Naive thymus-derived CD4-positive, alpha-beta T cell (primary cell): Measurements from ENCODE around the gene RPS25. TPM values are rescaled to one million over a fixed set of nuclear protein-coding genes. Genes with fewer than 3 reads are reported as not detected.

Source experiments
- ATAC-seq: fragments of 150-1000 bp; cut with Tn5 transposase; 2 replicates; pipeline ENCODE4 v1.10.0; 2021; ENCODE audit warnings: mild to moderate bottlenecking, moderate library complexity
- CTCF ChIA-PET: fragments of 350-600 bp; sonication (Branson Sonifier 250); formaldehyde crosslinking; loops from one replicate; lab custom pipeline; 2021; ENCODE audit warnings: antibody characterized with exemption; lab: Charles Lee
- POLR2A ChIA-PET: fragments of 350-600 bp; sonication (Branson Sonifier 250); formaldehyde crosslinking; loops from one replicate; lab custom pipeline; 2021; ENCODE audit warnings: antibody characterized with exemption, inconsistent platforms; lab: Charles Lee
- DNase-seq, 9 donors: peaks; one replicate each; pipeline versions ENCODE4 v3.0.0 to v3.0.0-alpha.2; 2020 to 2022; ENCODE audit warnings: mixed read lengths in 1 of 9
- H3K27ac ChIP-seq: one replicate; pipeline ENCODE4 v1.7.0; 2013; ENCODE audit warnings: mild to moderate bottlenecking, low read depth, low read length, moderate library complexity
- H3K27me3 ChIP-seq, 2 donors: one replicate each; pipeline ENCODE4 v1.7.0; 2013; ENCODE audit warnings: low read length in 2 of 2, mild to moderate bottlenecking in 2 of 2, moderate library complexity in 2 of 2; ENCODE audit not compliant: control insufficient read depth in 2 of 2, insufficient read depth in 2 of 2
- H3K36me3 ChIP-seq, 3 experiments: 1 replicate in 2 of 3; 2 replicates in 1 of 3; pipeline ENCODE4 v1.7.0; 2013; ENCODE audit warnings: low read length in 3 of 3, mild to moderate bottlenecking in 3 of 3, moderate library complexity in 1 of 3; ENCODE audit not compliant: insufficient read depth in 3 of 3, control insufficient read depth in 2 of 3
- H3K4me1 ChIP-seq, 2 donors: one replicate each; pipeline ENCODE4 v1.7.0; 2013; ENCODE audit warnings: low read length in 2 of 2, mild to moderate bottlenecking in 2 of 2, moderate library complexity in 1 of 2; ENCODE audit not compliant: control insufficient read depth in 2 of 2, insufficient read depth in 2 of 2
- H3K4me3 ChIP-seq: 2 replicates; pipeline ENCODE4 v1.7.0; 2013; ENCODE audit warnings: mild to moderate bottlenecking, low read length
- H3K9me3 ChIP-seq, 3 experiments: 1 replicate in 2 of 3; 2 replicates in 1 of 3; pipeline ENCODE4 v1.7.0; 2013; ENCODE audit warnings: low read length in 3 of 3; ENCODE audit not compliant: control insufficient read depth in 2 of 3
- H3K27ac Mint-ChIP-seq, 9 donors: one replicate each; pipeline ENCODE4 v1.8.0; 2020 to 2022; ENCODE audit warnings: mixed read lengths in 9 of 9, mild to moderate bottlenecking in 8 of 9, moderate library complexity in 5 of 9, inconsistent platforms in 2 of 9
- H3K27me3 Mint-ChIP-seq, 5 donors: one replicate each; pipeline ENCODE4 v1.8.0; 2021 to 2022; ENCODE audit warnings: mixed read lengths in 5 of 5, mild to moderate bottlenecking in 1 of 5
- H3K36me3 Mint-ChIP-seq, 5 donors: one replicate each; pipeline ENCODE4 v1.8.0; 2020 to 2022; ENCODE audit warnings: mixed read lengths in 5 of 5, mild to moderate bottlenecking in 3 of 5, inconsistent platforms in 1 of 5
- H3K4me1 Mint-ChIP-seq, 7 donors: one replicate each; pipeline ENCODE4 v1.8.0; 2020 to 2022; ENCODE audit warnings: mixed read lengths in 7 of 7, mild to moderate bottlenecking in 3 of 7, inconsistent platforms in 1 of 7
- H3K4me3 Mint-ChIP-seq, 10 donors: one replicate each; pipeline ENCODE4 v1.8.0; 2020 to 2022; ENCODE audit warnings: mild to moderate bottlenecking in 10 of 10, mixed read lengths in 10 of 10, moderate library complexity in 6 of 10, inconsistent platforms in 2 of 10
- H3K9me3 Mint-ChIP-seq, 11 donors: one replicate each; pipeline ENCODE4 v1.8.0; 2020 to 2022; ENCODE audit warnings: mixed read lengths in 11 of 11, mild to moderate bottlenecking in 4 of 11, inconsistent platforms in 1 of 11, moderate library complexity in 1 of 11
- intact Hi-C, 2 donors: fragments of 100-400 bp; cut with micrococcal nuclease; formaldehyde crosslinking; loops; one replicate each; pipeline ENCODE4 v1.15.1; 2023
- polyA plus RNA-seq, 2 donors: library from polyadenylated mRNA; unstranded; fragments of 300-500 nt; fragmentation: Illumina TruSeq; gene quantifications; one replicate each; pipeline ENCODE4 v1.2.3, GENCODE V29; 2021
- total RNA-seq, 6 experiments: library from RNA in 5 of 6; stranded (reverse) in 5 of 6; gene quantifications; 1 replicate in 5 of 6; 2 replicates in 1 of 6; pipeline ENCODE4 v1.2.3 and lab custom pipeline; 2021 to 2026

The RPS25 gene
- total and polyA plus RNA-seq, 7 experiments from 2014 or later: 1,535 to 6,094 (median 2,866) TPM

DNA sequence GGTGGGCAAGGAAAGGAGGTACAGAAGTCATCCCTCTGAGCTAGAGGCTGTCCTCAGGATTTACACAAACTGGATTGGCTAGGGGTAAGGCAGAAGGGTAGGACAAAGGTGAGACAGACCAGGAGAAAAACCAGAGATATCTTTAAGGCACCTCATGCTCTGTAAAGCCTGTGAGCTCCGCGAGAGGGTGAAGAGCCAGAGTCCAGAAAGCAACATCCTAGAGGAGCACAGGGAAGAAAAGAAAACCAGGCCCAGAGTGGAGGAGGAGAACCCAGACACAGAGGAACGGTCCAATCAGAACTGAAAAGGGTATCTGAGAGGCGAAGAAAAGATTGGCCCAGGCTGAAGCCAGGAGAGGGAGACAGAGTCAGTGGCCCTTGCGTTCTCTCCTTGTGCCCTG lies 7.4 kb upstream of the RPS25 start:
- intact Hi-C loops: no loop called here
- no peak for ATAC-seq
- Mint-ChIP-seq H3K36me3 (peaks cover 0 to 28% (median 15%) of the 10 kb centered on the region in 5 donors), H3K27me3 (no peaks in the 10 kb centered on the region), H3K9me3 (no peaks in the 10 kb centered on the region), H3K4me1 (peaks cover 21 to 57% (median 50%) of the 10 kb centered on the region in 7 donors), H3K27ac (peak overlapping the region in 7 of 9 donors; percentile 45 to 86 (median 64)), H3K4me3 (no peak overlapping the region)
- H3K36me3 ChIP-seq: peaks cover 14 to 63% (median 22%) of the 10 kb centered on the region in 3 experiments
- CTCF ChIA-PET: no interaction called here
- H3K27ac ChIP-seq: no peak overlapping the region
- H3K27me3 ChIP-seq: no peaks in the 10 kb centered on the region
- H3K4me3 ChIP-seq: no peak overlapping the region
- POLR2A ChIA-PET: interaction anchor here (0.6 to 1.4 kb wide), 3 partner anchors 9 to 89 kb away, joined by 3 to 5 read pairs (median 3); partner anchors contain the start of gene CENATAC
- H3K4me1 ChIP-seq: peaks cover 6 to 15% of the 10 kb centered on the region in 2 donors
- no peak for DNase-seq
- no peaks in the 10 kb centered on the region for H3K9me3 ChIP-seq

DNA sequence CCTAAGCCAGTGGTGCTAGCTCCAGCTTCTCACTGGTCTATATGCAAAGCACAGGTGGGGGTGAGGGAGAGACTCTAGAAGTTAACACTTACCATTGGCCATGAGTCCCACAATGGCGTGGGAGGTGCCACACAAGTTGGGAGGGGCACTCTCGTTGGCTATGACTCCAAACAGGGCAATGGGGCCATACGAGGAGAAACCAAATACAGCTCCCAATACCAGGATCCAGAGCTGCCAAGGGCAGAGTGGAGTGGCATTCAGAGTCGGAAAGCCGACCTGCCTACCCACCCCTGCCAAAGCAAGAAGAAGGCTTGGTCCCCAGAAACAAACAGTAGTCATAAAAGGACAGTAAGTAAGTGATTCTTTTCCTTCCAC lies 6.9 kb upstream of the RPS25 start:
- peaks cover 22 to 61% (median 53%) of the 10 kb centered on the region in 7 donors for H3K4me1 Mint-ChIP-seq
- ATAC-seq: no peak

DNA sequence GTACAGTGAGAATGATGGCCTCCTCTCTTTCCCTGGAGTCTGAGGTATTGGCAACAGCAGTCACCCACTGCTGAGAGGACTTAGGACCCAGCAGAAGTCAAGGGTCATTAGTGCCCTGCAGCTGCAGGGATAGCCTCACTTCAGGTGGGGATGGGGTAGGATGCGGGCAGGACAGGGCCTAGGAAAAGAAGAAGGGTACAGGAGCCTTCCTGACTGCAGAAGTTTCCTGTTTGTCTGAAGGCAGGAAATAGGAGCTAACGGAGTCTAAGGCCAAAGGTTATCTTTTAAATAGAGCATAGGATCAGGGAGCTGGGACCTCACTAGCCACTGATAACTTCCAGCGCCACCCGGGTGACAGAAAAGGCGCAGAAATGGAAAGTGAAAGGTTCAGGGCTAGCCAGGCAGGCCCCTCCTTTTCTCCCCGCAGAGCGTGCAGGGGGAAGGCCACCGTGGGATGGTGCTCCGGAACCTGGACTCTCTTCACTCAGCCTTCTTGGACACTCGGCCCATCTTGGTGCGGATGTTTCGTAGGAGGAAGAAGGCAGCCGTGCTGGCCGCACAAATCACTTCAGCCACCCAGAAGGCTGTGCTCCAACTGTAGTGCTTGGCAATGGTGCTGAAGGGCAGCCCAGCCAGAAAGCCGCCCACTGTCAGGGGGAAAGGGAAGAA lies 6.4 kb upstream of the RPS25 start:
- Mint-ChIP-seq H3K9me3 (no peaks in the 10 kb centered on the region), H3K27me3 (no peaks in the 10 kb centered on the region), H3K36me3 (peaks cover 0 to 31% (median 18%) of the 10 kb centered on the region in 5 donors), H3K27ac (peak overlapping the region; percentile 19 to 86 (median 64)), H3K4me3 (no peak overlapping the region), H3K4me1 (peaks cover 24 to 61% (median 54%) of the 10 kb centered on the region in 7 donors)
- no peak for DNase-seq
- peaks cover 13 to 19% of the 10 kb centered on the region in 2 donors for H3K4me1 ChIP-seq
- no peak for ATAC-seq
- no peaks in the 10 kb centered on the region for H3K9me3 ChIP-seq
- no peak overlapping the region for H3K4me3 ChIP-seq
- intact Hi-C loops: no loop called here
- CTCF ChIA-PET: no interaction called here
- peaks cover 14 to 60% (median 22%) of the 10 kb centered on the region in 3 experiments for H3K36me3 ChIP-seq
- H3K27me3 ChIP-seq: no peaks in the 10 kb centered on the region
- H3K27ac ChIP-seq: no peak overlapping the region
- POLR2A ChIA-PET: interaction anchor here (0.6 to 2.1 kb wide), 9 partner anchors 8 to 652 kb away, joined by 3 to 5 read pairs (median 4); partner anchors contain the start of genes CENATAC and VPS11

More for the DNA sequence above, 6.9 kb upstream of the RPS25 start:
- H3K27me3 ChIP-seq: no peaks in the 10 kb centered on the region
- H3K4me3 Mint-ChIP-seq: no peak overlapping the region
- no peaks in the 10 kb centered on the region for H3K9me3 Mint-ChIP-seq
- H3K27ac ChIP-seq: no peak overlapping the region
- H3K36me3 Mint-ChIP-seq: peaks cover 0 to 29% (median 15%) of the 10 kb centered on the region in 5 donors
- intact Hi-C loops: no loop called here
- POLR2A ChIA-PET: interaction anchor here (0.6 to 1.4 kb wide), 3 partner anchors 9 to 28 kb away, joined by 3 to 5 read pairs (median 4); partner anchors contain the start of gene CENATAC
- no peak for DNase-seq
- H3K27ac Mint-ChIP-seq: peak overlapping the region in 8 of 9 donors; percentile 19 to 86 (median 66)
- CTCF ChIA-PET: no interaction called here
- H3K36me3 ChIP-seq: peaks cover 14 to 60% (median 22%) of the 10 kb centered on the region in 3 experiments
- H3K27me3 Mint-ChIP-seq: no peaks in the 10 kb centered on the region
- no peaks in the 10 kb centered on the region for H3K9me3 ChIP-seq
- H3K4me1 ChIP-seq: peaks cover 8 to 18% of the 10 kb centered on the region in 2 donors
- no peak overlapping the region for H3K4me3 ChIP-seq

DNA sequence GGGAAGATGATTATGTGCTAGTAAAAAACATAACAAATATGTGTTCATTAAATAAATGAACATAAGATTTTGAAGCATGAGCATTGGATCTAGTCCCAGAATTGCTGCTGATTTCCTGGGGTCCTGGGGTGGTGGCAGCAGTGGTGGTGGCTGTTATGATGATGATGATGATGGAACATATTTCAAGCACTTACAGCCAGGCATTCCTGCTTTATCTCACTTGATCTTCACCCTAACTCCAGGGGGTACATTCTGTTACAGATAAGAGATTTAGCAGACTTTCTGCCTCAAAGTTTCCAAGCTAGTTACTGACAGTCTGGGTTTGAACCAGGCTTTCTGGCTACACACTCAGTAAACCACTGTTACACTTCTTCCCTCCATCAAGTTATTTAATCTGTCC lies 5.6 kb upstream of the RPS25 start:
- Histone ChIP-seq H3K4me3 (no peak overlapping the region), H3K27me3 (no peaks in the 10 kb centered on the region), H3K4me1 (peaks cover 14% of the 10 kb centered on the region in 2 donors), H3K27ac (peak overlapping the region; percentile 6), H3K36me3 (peaks cover 14 to 63% (median 22%) of the 10 kb centered on the region in 3 experiments), H3K9me3 (peaks cover 0 to 3% (median 0%) of the 10 kb centered on the region in 3 experiments)
- H3K27ac Mint-ChIP-seq: peak overlapping the region in 4 of 9 donors; percentile 5 to 62 (median 35)
- CTCF ChIA-PET: interaction anchor here (0.6 kb wide), 1 partner anchor 1681 kb away, joined by 3 read pairs; no protein-coding TSS in a partner anchor
- DNase-seq: no peak
- no peak for ATAC-seq
- intact Hi-C loops: no loop called here
- peaks cover 15 to 58% (median 50%) of the 10 kb centered on the region in 7 donors for H3K4me1 Mint-ChIP-seq
- no peaks in the 10 kb centered on the region for H3K27me3 Mint-ChIP-seq
- peak overlapping the region in 1 of 10 donors; percentile 2 for H3K4me3 Mint-ChIP-seq
- peaks cover 0 to 2% (median 0%) of the 10 kb centered on the region in 11 donors for H3K9me3 Mint-ChIP-seq
- peaks cover 0 to 31% (median 18%) of the 10 kb centered on the region in 5 donors for H3K36me3 Mint-ChIP-seq
- POLR2A ChIA-PET: interaction anchor here (0.6 to 2.1 kb wide), 7 partner anchors 9 to 651 kb away, joined by 3 to 5 read pairs (median 4); partner anchors contain the start of gene VPS11

DNA sequence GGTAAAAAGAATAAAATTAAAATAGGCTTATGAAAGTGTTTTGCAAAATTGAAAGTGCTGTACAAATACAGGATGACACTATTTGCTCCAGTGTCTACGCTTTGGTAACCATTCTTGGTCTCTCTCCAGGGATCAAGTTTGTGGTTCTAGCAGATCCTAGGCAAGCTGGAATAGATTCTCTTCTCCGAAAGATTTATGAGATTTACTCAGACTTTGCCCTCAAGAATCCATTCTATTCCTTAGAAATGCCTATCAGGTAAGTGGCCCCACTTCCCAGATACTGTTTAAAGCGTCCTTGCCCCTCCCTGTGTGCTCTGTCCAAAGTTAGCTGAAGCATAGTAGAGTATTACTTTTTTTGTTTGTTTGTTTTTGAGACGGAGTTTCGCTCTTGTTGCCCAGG lies 3.5 kb upstream of the RPS25 start:
- Histone ChIP-seq H3K4me3 (no peak overlapping the region), H3K4me1 (peaks cover 22 to 23% of the 10 kb centered on the region in 2 donors), H3K9me3 (peaks cover 0 to 3% (median 0%) of the 10 kb centered on the region in 3 experiments), H3K27me3 (no peaks in the 10 kb centered on the region), H3K36me3 (peaks cover 19 to 60% (median 22%) of the 10 kb centered on the region in 3 experiments), H3K27ac (no peak overlapping the region)
- peaks cover 3 to 35% (median 28%) of the 10 kb centered on the region in 5 donors for H3K36me3 Mint-ChIP-seq
- peaks cover 0 to 2% (median 0%) of the 10 kb centered on the region in 11 donors for H3K9me3 Mint-ChIP-seq
- H3K27ac Mint-ChIP-seq: peak overlapping the region in 5 of 9 donors; percentile 20 to 76 (median 36)
- DNase-seq (no peak), ATAC-seq (no peak)
- no peaks in the 10 kb centered on the region for H3K27me3 Mint-ChIP-seq
- peak overlapping the region in 9 of 10 donors; percentile 21 to 99 (median 66) for H3K4me3 Mint-ChIP-seq
- intact Hi-C loops: no loop called here
- ChIA-PET POLR2A (interaction anchor here (0.8 to 0.9 kb wide), 2 partner anchors 8 to 10 kb away, joined by 3 to 4 read pairs; no protein-coding TSS in a partner anchor), CTCF (no interaction called here)
- peaks cover 14 to 75% (median 54%) of the 10 kb centered on the region in 7 donors for H3K4me1 Mint-ChIP-seq

DNA sequence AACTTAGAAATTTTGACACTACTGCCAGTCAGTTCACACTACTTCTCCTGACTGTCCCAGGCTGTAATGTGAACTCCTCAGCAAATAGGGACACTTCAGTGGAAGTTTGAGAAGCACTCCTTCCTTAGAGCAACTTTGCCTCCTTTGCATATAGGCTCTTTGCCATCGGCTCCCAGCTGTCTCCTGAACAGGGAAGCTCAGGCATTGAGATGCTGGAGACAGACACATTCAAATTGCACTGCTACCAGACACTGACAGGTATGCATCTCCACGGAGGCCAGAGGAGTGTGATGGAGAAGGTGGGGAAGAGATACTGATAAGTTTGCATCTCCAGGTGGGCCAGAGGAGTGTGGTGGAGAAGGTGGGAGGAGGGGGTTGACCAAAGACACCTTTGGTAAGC lies 1.9 kb upstream of the RPS25 start:
- H3K36me3 Mint-ChIP-seq: peaks cover 3 to 44% (median 34%) of the 10 kb centered on the region in 5 donors
- H3K9me3 Mint-ChIP-seq: peaks cover 0 to 2% (median 0%) of the 10 kb centered on the region in 11 donors
- CTCF ChIA-PET: interaction anchor here (0.6 to 1.7 kb wide), 2 partner anchors 10 to 80 kb away, joined by 4 to 5 read pairs; partner anchors contain the start of gene SLC37A4
- intact Hi-C loops: loop anchor here (2.0 to 5.0 kb wide), 6 partner anchors 65 to 448 kb away; partner anchors contain the start of genes ARCN1 (in 1 of the 2), HMBS (in 1 of the 2), NLRX1 (in 1 of the 2) and RNF26 (in 1 of the 2)
- Histone ChIP-seq H3K4me1 (peaks cover 30 to 32% of the 10 kb centered on the region in 2 donors), H3K9me3 (peaks cover 0 to 3% (median 0%) of the 10 kb centered on the region in 3 experiments), H3K27me3 (no peaks in the 10 kb centered on the region), H3K4me3 (peak overlapping the region; percentile 89), H3K36me3 (peaks cover 21 to 64% (median 27%) of the 10 kb centered on the region in 3 experiments), H3K27ac (peak overlapping the region; percentile 98)
- peak overlapping the region; percentile 99 to 100 (median 100) for H3K27ac Mint-ChIP-seq
- peaks cover 26 to 86% (median 62%) of the 10 kb centered on the region in 7 donors for H3K4me1 Mint-ChIP-seq
- DNase-seq: no peak
- ATAC-seq: no peak
- POLR2A ChIA-PET: interaction anchor here (0.6 to 4.2 kb wide), 12 partner anchors 9 to 271 kb away, joined by 3 to 69 read pairs (median 4); partner anchors contain the start of genes CENATAC, HINFP, HYOU1 and SLC37A4
- H3K27me3 Mint-ChIP-seq: no peaks in the 10 kb centered on the region
- peak overlapping the region; percentile 96 to 100 (median 98) for H3K4me3 Mint-ChIP-seq
